H1 (cell line): Measurements from ENCODE around the gene NFIX. TPM values are rescaled to one million over a fixed set of nuclear protein-coding genes. Genes with fewer than 3 reads are reported as not detected.

Experiments
- CTCF ChIA-PET: fragments of 300-600 bp; sonication (Branson Sonifier 250); formaldehyde crosslinking; loops from one replicate; lab custom pipeline; 2021; ENCODE audit not compliant: partially characterized antibody; lab: Charles Lee
- POLR2A ChIA-PET: fragments of 300-600 bp; sonication (Branson Sonifier 250); formaldehyde crosslinking; loops from one replicate; lab custom pipeline; 2021; ENCODE audit warnings: inconsistent platforms; ENCODE audit not compliant: partially characterized antibody; lab: Charles Lee
- DNase-seq, 2 experiments: peaks; one replicate each; pipeline versions ENCODE4 v3.0.0 to v3.0.0-alpha.2; 2010 to 2022; ENCODE audit warnings: low spot score in 2 of 2, low read depth in 1 of 2, mixed read lengths in 1 of 2
- FAIRE-seq: peaks from 2 replicates; lab custom pipeline; 2011; peaks lifted over from hg19 to GRCh38; lab: Jason Lieb, UNC
- H2AFZ ChIP-seq: 2 replicates; pipeline ENCODE4 v1.8.1; 2012; ENCODE audit warnings: low read length, inconsistent platforms
- H2AK5ac ChIP-seq: 2 replicates; pipeline ENCODE4 v1.6.1; 2013; ENCODE audit warnings: low read depth, low read length
- H2BK120ac ChIP-seq: replicated peaks from 2 replicates; pipeline ENCODE3; 2013; ENCODE audit warnings: low read depth, low read length, inconsistent platforms
- H2BK12ac ChIP-seq: 2 replicates; pipeline ENCODE4 v1.6.1; 2013; ENCODE audit warnings: low read depth, low read length
- H2BK15ac ChIP-seq: 2 replicates; pipeline ENCODE4 v1.6.1; 2013; ENCODE audit warnings: low read length
- H2BK20ac ChIP-seq: 2 replicates; pipeline ENCODE4 v1.6.1; 2013; ENCODE audit warnings: low read length
- H2BK5ac ChIP-seq: 2 replicates; pipeline ENCODE4 v1.6.1; 2013; ENCODE audit warnings: low read depth, low read length
- H3K14ac ChIP-seq: 2 replicates; pipeline ENCODE4 v1.6.1; 2013; ENCODE audit warnings: inconsistent platforms; ENCODE audit not compliant: insufficient read length
- H3K18ac ChIP-seq: 2 replicates; pipeline ENCODE4 v1.6.1; 2013; ENCODE audit warnings: low read length; ENCODE audit errors: extremely low read depth
- H3K23ac ChIP-seq: 2 replicates; pipeline ENCODE4 v1.6.1; 2013; ENCODE audit warnings: inconsistent platforms; ENCODE audit not compliant: insufficient read length
- H3K23me2 ChIP-seq: 2 replicates; pipeline ENCODE4 v1.6.1; 2013; ENCODE audit warnings: low read depth, low read length
- H3K27ac ChIP-seq: 2 replicates; pipeline ENCODE4 v1.6.1; 2011; ENCODE audit warnings: low read depth, low read length, inconsistent platforms
- H3K27me3 ChIP-seq, 4 experiments: replicated peaks in 1 of 4; 1 replicate in 1 of 4; 2 replicates in 3 of 4; pipeline versions ENCODE4 v1.6.1 to v1.8.1; 2011 to 2013; ENCODE audit warnings: low read length in 3 of 4, mild to moderate bottlenecking in 3 of 4, inconsistent platforms in 2 of 4, mixed read lengths in 2 of 4, moderate library complexity in 1 of 4; ENCODE audit not compliant: control insufficient read depth in 3 of 4, insufficient read depth in 3 of 4; ENCODE audit errors: extremely low read depth in 1 of 4
- H3K36me3 ChIP-seq, 4 experiments: 2 replicates each; pipeline versions ENCODE4 v1.6.1 to v1.8.1; 2011 to 2013; ENCODE audit warnings: mild to moderate bottlenecking in 4 of 4, low read length in 3 of 4, moderate library complexity in 2 of 4, control low read depth in 1 of 4, inconsistent platforms in 1 of 4; ENCODE audit not compliant: insufficient read depth in 4 of 4, control insufficient read depth in 2 of 4
- H3K4ac ChIP-seq: replicated peaks from 2 replicates; pipeline ENCODE3; 2013; ENCODE audit warnings: low read length, low read depth, mixed read lengths, inconsistent platforms; ENCODE audit not compliant: insufficient read length
- H3K4me1 ChIP-seq, 4 experiments: replicated peaks in 1 of 4; 1 replicate in 1 of 4; 2 replicates in 3 of 4; pipeline versions ENCODE4 v1.6.1 to v1.8.1; 2011 to 2013; ENCODE audit warnings: low read length in 3 of 4, inconsistent platforms in 2 of 4, mixed read lengths in 1 of 4; ENCODE audit not compliant: insufficient read depth in 4 of 4, control insufficient read depth in 3 of 4
- H3K4me2 ChIP-seq, 2 experiments: 2 replicates each; pipeline versions ENCODE4 v1.6.1 to v1.8.1; 2011 to 2013; ENCODE audit warnings: low read depth in 2 of 2, low read length in 2 of 2, control low read depth in 1 of 2, inconsistent platforms in 1 of 2, mild to moderate bottlenecking in 1 of 2; ENCODE audit not compliant: insufficient read depth in 1 of 2
- H3K4me3 ChIP-seq, 4 experiments: fragments of 200-600, 300-600 bp in 1 of 4; sonication (generic), shearing (Covaris generic), sonication (Bioruptor Twin) in 1 of 4; 2 replicates each; pipeline versions ENCODE4 v1.5.1 to v1.8.1; 2011 to 2016; ENCODE audit warnings: low read length in 4 of 4, low read depth in 3 of 4, control low read depth in 2 of 4, inconsistent platforms in 2 of 4, mild to moderate bottlenecking in 2 of 4, mixed read lengths in 1 of 4, moderate library complexity in 1 of 4; ENCODE audit not compliant: insufficient read depth in 2 of 4; ENCODE audit errors: extremely low read depth in 1 of 4
- H3K56ac ChIP-seq: replicated peaks from 2 replicates; pipeline ENCODE3; 2013; ENCODE audit warnings: low read depth, mild to moderate bottlenecking, mixed read lengths, low read length, inconsistent platforms; ENCODE audit not compliant: insufficient read length
- H3K79me1 ChIP-seq: 2 replicates; pipeline ENCODE4 v1.6.1; 2013; ENCODE audit warnings: low read depth, low read length, control low read depth
- H3K79me2 ChIP-seq, 2 experiments: 2 replicates each; pipeline versions ENCODE4 v1.6.1 to v1.8.1; 2012 to 2013; ENCODE audit warnings: low read length in 2 of 2, mild to moderate bottlenecking in 2 of 2, inconsistent platforms in 1 of 2; ENCODE audit not compliant: insufficient read depth in 2 of 2, control insufficient read depth in 1 of 2
- H3K9ac ChIP-seq, 4 experiments: replicated peaks in 1 of 4; 1 replicate in 1 of 4; 2 replicates in 3 of 4; pipeline versions ENCODE4 v1.6.1 to v1.8.1; 2011 to 2013; ENCODE audit warnings: low read depth in 3 of 4, low read length in 3 of 4, control low read depth in 2 of 4, mild to moderate bottlenecking in 2 of 4, moderate library complexity in 2 of 4, inconsistent platforms in 1 of 4; ENCODE audit errors: extremely low read depth in 1 of 4
- H3K9me3 ChIP-seq, 2 experiments: 2 replicates each; pipeline versions ENCODE4 v1.6.1 to v1.8.1; 2012 to 2013; ENCODE audit warnings: mild to moderate bottlenecking in 2 of 2, moderate library complexity in 2 of 2, control low read depth in 1 of 2, inconsistent platforms in 1 of 2, low read depth in 1 of 2, low read length in 1 of 2, mixed read lengths in 1 of 2; ENCODE audit not compliant: insufficient read depth in 2 of 2
- H4K20me1 ChIP-seq, 2 experiments: replicated peaks in 1 of 2; 2 replicates each; pipeline versions ENCODE3 to v1.8.1; 2011 to 2013; ENCODE audit warnings: inconsistent platforms in 2 of 2, low read length in 2 of 2, mild to moderate bottlenecking in 1 of 2; ENCODE audit not compliant: insufficient read depth in 2 of 2, control insufficient read depth in 1 of 2
- H4K5ac ChIP-seq: 2 replicates; pipeline ENCODE4 v1.6.1; 2013; ENCODE audit warnings: low read length, low read depth, mixed read lengths, inconsistent platforms; ENCODE audit not compliant: insufficient read length
- H4K8ac ChIP-seq: 2 replicates; pipeline ENCODE4 v1.8.0; 2013; ENCODE audit warnings: mild to moderate bottlenecking, moderate library complexity, low read length, inconsistent platforms; ENCODE audit not compliant: insufficient read depth; ENCODE audit errors: extremely low read depth
- H4K91ac ChIP-seq: replicated peaks from 2 replicates; pipeline ENCODE3; 2013; ENCODE audit warnings: low read length, mixed read lengths, inconsistent platforms; ENCODE audit not compliant: insufficient read length
- CBX8 ChIP-seq: fragments of 300-800, 300-1000 bp; sonication (generic); IDR thresholded peaks from 2 replicates; pipeline ENCODE4 v1.7.1; 2016; ENCODE audit warnings: low read depth, low read length, borderline replicate concordance
- EZH2 ChIP-seq: fragments of 200-600 bp; sonication (generic); IDR thresholded peaks from 2 replicates; pipeline ENCODE4 v1.7.1; 2012; ENCODE audit warnings: low read depth, mild to moderate bottlenecking, moderate library complexity, low read length, inconsistent platforms; ENCODE audit not compliant: severe bottlenecking
- HDAC2 ChIP-seq, 2 experiments: fragments of 300-600 bp in 1 of 2; sonication (generic) in 1 of 2; IDR thresholded peaks; 2 replicates each; pipeline ENCODE4 v1.6.1; 2011 to 2012; ENCODE audit warnings: low read depth in 2 of 2, low read length in 2 of 2, mild to moderate bottlenecking in 2 of 2, moderate library complexity in 2 of 2, borderline replicate concordance in 1 of 2, inconsistent platforms in 1 of 2
- RNF2 ChIP-seq: fragments of 200-900, 300-1000 bp; sonication (generic); IDR thresholded peaks from 2 replicates; pipeline ENCODE4 v1.7.1; 2016; ENCODE audit warnings: borderline replicate concordance, low read depth, mild to moderate bottlenecking, antibody characterized with exemption, low read length; ENCODE audit not compliant: poor library complexity, severe bottlenecking; ENCODE audit errors: missing control alignments
- SUZ12 ChIP-seq: fragments of 200-600 bp; sonication (generic); IDR thresholded peaks from 2 replicates; pipeline ENCODE4 v1.6.1; 2012; ENCODE audit warnings: mild to moderate bottlenecking, inconsistent platforms, low read length, moderate library complexity, mixed read lengths
- WGBS, 2 experiments: shearing (Covaris generic) in 1 of 2; methylation state at CpG; one replicate each; pipeline versions ENCODE4 v1.1.6 to v1.1.7; 2013 to 2015; ENCODE audit warnings: low lambda C conversion rate in 2 of 2, mixed read lengths in 2 of 2, inconsistent platforms in 1 of 2, low coverage in 1 of 2, missing lambda C conversion rate in 1 of 2; ENCODE audit not compliant: insufficient replicate concordance in 2 of 2, insufficient coverage in 1 of 2, insufficient read length in 1 of 2; ENCODE audit errors: extremely low coverage in 1 of 2, missing lambda C conversion rate in 1 of 2; 5-methylcytosine and 5-hydroxymethylcytosine counted together
- polyA plus RNA-seq, 7 experiments: library from polyadenylated mRNA; depleted of rRNA in 3 of 7; stranded (reverse) in 5 of 7; unstranded in 2 of 7; fragments of >200 nt in 5 of 7; fragments of 200-250 nt in 2 of 7; gene quantifications; 1 replicate in 5 of 7; 2 replicates in 1 of 7; 4 replicates in 1 of 7; pipeline versions ENCODE4 v1.2.1 to v1.2.3, GENCODE V29; 2011 to 2013; ENCODE audit warnings: missing spikeins in 2 of 7, mixed read lengths in 2 of 7
- total RNA-seq: library from RNA; stranded (reverse); fragmentation: NEBNext Ultra II Directional; extraction: Animal tissue kit (Norgen Biotek cat#: 25700); gene quantifications from 2 replicates; pipeline ENCODE4 v1.2.1, GENCODE V29; 2021
- TF ChIP-seq, protein P1 (sequence below): IDR thresholded peaks from 2 replicates; pipeline ENCODE4 v1.6.1; 2012; ENCODE audit warnings: inconsistent platforms
- TF ChIP-seq, protein P2 (sequence below): IDR thresholded peaks from 2 replicates; pipeline ENCODE4 v1.6.1; 2012; ENCODE audit warnings: inconsistent platforms

The NFIX gene
- total and polyA plus RNA-seq, 2 of the 8 experiments (the other 6 are each of a cell fraction or from before 2014, with no cell fraction given) = 0.03 to 0.20 TPM

DNA sequence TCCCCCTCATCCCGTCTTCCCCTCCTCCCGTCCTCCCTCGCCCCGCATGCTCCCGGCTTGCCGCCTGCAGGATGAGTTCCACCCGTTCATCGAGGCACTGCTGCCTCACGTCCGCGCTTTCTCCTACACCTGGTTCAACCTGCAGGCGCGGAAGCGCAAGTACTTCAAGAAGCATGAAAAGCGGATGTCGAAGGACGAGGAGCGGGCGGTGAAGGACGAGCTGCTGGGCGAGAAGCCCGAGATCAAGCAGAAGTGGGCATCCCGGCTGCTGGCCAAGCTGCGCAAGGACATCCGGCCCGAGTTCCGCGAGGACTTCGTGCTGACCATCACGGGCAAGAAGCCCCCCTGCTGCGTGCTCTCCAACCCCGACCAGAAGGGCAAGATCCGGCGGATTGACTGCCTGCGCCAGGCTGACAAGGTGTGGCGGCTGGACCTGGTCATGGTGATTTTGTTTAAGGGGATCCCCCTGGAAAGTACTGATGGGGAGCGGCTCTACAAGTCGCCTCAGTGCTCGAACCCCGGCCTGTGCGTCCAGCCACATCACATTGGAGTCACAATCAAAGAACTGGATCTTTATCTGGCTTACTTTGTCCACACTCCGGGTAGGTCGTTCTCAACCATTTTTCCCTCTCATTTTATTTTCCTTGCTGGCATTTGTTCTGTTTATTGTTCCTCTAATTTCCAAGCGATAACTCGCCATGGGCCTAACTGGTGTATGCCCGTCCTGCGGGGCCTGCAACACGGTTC, 29.8 kb downstream of the NFIX start:
- WGBS, 2 experiments = 7% methylated on average over 40 of the region's 48 CpGs; no CpG with 5 or more reads in 1 of the 2 experiments
- Histone ChIP-seq H3K27me3 (peaks cover 81 to 99% (median 97%) of the 10 kb centered on the region in 4 experiments), H3K79me2 (no peaks in the 10 kb centered on the region), H4K8ac (peak overlapping the region; percentile 69; the same call in 1 of the 2 replicates), H3K4me2 (peak overlapping the region; percentile 43 to 65), H3K23me2 (peaks cover 2% of the 10 kb centered on the region; the same call in 1 of the 2 replicates), H4K91ac (no peak overlapping the region), H4K5ac (no peak overlapping the region), H3K27ac (no peak overlapping the region), H3K56ac (no peak overlapping the region), H3K23ac (no peak overlapping the region), H2BK5ac (no peak overlapping the region), H3K4me3 (peak overlapping the region in 1 of 4 experiments; percentile 15; a peak in 2 of 8 replicates), H2BK120ac (no peak overlapping the region), H4K20me1 (peaks cover 3 to 23% of the 10 kb centered on the region in 2 experiments), H2AFZ (no peak overlapping the region), H3K4me1 (peaks cover 6 to 29% (median 24%) of the 10 kb centered on the region in 4 experiments), H2AK5ac (0 out of 2 replicates have a peak overlapping the region, but pooled peaks have one; percentile 17), H3K9me3 (no peaks in the 10 kb centered on the region), H3K9ac (no peak overlapping the region), H3K79me1 (no peaks in the 10 kb centered on the region), H3K14ac (no peak overlapping the region)
- POLR2A ChIA-PET = interaction anchor here (0.6 to 3.2 kb wide), 7 partner anchors 11 to 74 kb away, joined by 3 to 17 read pairs (median 3); no protein-coding TSS in a partner anchor
- no peak for FAIRE-seq
- TF ChIP-seq, protein P1, sequence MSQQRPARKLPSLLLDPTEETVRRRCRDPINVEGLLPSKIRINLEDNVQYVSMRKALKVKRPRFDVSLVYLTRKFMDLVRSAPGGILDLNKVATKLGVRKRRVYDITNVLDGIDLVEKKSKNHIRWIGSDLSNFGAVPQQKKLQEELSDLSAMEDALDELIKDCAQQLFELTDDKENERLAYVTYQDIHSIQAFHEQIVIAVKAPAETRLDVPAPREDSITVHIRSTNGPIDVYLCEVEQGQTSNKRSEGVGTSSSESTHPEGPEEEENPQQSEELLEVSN = peak; percentile 74
- TF ChIP-seq SUZ12 (peak; percentile 99), RNF2 (peak; percentile 89), EZH2 (peak; percentile 98), HDAC2 (IDR thresholded peaks at IDR 0.05; ENCODE audit: borderline replicate concordance in 1 of 2, low read depth in 2 of 2, low read length in 2 of 2) (no peak), CBX8 (no peak; the same call in 1 of the 2 replicates)
- TF ChIP-seq, protein P2, sequence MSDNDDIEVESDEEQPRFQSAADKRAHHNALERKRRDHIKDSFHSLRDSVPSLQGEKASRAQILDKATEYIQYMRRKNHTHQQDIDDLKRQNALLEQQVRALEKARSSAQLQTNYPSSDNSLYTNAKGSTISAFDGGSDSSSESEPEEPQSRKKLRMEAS = peak; percentile 53; the same call in 1 of the 2 replicates
- TF ChIP-seq, all 59 proteins: peak for 5
- peak overlapping the region; percentile 97; the same call in 1 of the 2 replicates for H2BK12ac ChIP-seq
- H3K18ac ChIP-seq = peak overlapping the region; percentile 53; the same call in 1 of the 2 replicates
- peaks cover 0 to 2% (median 0%) of the 10 kb centered on the region in 4 experiments; a peak in 1 of 8 replicates for H3K36me3 ChIP-seq
- CTCF ChIA-PET = interaction anchor here (0.8 to 15.0 kb wide), 5 partner anchors 9 to 69 kb away, joined by 3 to 760 read pairs (median 9); no protein-coding TSS in a partner anchor
- peak in 1 of 2 experiments; percentile 72 for DNase-seq
- no peak overlapping the region for H2BK15ac ChIP-seq
- no peak overlapping the region for H3K4ac ChIP-seq
- peak overlapping the region; percentile 75; the same call in 1 of the 2 replicates for H2BK20ac ChIP-seq
